ENCODE data around the gene TMEM120B.

Gene TMEM120B

DNA sequence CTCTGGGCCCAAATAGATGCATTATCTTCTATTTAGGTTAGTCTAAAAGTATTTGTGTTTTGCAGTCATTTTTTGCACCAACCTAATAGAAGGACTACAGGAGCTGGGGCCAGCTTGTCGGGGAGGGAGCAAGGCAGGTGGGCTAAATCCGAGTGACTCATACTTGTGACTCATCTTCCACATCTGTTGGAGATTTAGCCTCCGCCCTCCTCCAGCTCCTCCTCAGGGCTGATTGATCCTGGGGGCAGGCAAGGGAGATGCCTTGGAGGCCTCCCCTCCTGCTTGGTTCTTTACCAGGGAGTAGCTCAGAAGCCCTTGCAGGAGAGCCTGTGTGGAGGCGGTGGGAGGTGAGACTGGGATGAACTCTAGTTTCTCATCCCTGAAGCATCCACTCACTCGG lies 53.0 kb downstream of the TMEM120B start:
- no peak overlapping the region for H3K4me3 ChIP-seq (ENCODE audit: control insufficient read depth, low read depth, low read length)
- TF ChIP-seq, protein P1, sequence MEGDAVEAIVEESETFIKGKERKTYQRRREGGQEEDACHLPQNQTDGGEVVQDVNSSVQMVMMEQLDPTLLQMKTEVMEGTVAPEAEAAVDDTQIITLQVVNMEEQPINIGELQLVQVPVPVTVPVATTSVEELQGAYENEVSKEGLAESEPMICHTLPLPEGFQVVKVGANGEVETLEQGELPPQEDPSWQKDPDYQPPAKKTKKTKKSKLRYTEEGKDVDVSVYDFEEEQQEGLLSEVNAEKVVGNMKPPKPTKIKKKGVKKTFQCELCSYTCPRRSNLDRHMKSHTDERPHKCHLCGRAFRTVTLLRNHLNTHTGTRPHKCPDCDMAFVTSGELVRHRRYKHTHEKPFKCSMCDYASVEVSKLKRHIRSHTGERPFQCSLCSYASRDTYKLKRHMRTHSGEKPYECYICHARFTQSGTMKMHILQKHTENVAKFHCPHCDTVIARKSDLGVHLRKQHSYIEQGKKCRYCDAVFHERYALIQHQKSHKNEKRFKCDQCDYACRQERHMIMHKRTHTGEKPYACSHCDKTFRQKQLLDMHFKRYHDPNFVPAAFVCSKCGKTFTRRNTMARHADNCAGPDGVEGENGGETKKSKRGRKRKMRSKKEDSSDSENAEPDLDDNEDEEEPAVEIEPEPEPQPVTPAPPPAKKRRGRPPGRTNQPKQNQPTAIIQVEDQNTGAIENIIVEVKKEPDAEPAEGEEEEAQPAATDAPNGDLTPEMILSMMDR (conservative IDR thresholded peaks at IDR 0.05; ENCODE audit: control insufficient read depth, insufficient read depth, low read depth, low read length): no peak
- peak; percentile 97 for DNase-seq (ENCODE audit: low read depth)

- peak; percentile 68 for DNase-seq (ENCODE audit: low read depth)
- TF ChIP-seq, protein P1 (conservative IDR thresholded peaks at IDR 0.05; ENCODE audit: control insufficient read depth, insufficient read depth, low read depth, low read length): no peak
- H3K4me3 ChIP-seq (ENCODE audit: control insufficient read depth, low read depth, low read length): no peak overlapping the region
These were observed 53.9 kb downstream of the TMEM120B start for GRCh38 chr12:121766290-121767039.

GRCh38 chr12:121767525-121768016 lies 55.0 kb downstream of the TMEM120B start:
- TF ChIP-seq, protein P1 (conservative IDR thresholded peaks at IDR 0.05; ENCODE audit: control insufficient read depth, insufficient read depth, low read depth, low read length): no peak
- H3K4me3 ChIP-seq (ENCODE audit: control insufficient read depth, low read depth, low read length): no peak overlapping the region

DNA sequence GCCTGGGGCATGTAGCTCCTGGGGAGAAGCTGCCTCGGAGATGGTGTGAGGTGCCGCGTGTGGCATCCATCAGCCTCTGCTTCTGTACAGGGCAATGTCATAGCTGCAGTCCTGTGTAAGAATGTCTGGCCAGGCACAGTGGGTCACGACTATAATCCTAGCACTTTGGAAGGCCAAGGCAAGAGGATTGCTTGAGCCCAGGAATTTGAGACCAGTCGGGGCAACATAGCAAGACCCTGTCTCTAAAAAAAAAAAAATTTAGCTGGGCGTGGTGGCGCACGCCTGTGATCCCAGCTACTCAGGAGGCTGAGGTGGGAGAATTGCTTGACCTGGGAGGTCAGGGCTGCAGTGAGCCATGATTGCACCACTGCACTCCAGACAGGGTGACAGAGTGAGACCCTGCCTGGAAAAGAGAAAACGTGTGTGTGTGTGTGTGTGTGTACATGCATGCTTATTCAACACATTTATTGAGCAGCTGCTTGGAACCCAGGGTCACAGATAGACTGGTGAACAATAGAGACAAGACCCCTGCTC lies 56.8 kb downstream of the TMEM120B start:
- TF ChIP-seq, protein P1 (conservative IDR thresholded peaks at IDR 0.05; ENCODE audit: control insufficient read depth, insufficient read depth, low read depth, low read length): no peak
- no peak overlapping the region for H3K4me3 ChIP-seq (ENCODE audit: control insufficient read depth, low read depth, low read length)
- no peak for DNase-seq (ENCODE audit: low read depth)

More at GRCh38 chr12:121767525-121768016, 55.0 kb downstream of the TMEM120B start:
- peak; percentile 85 for DNase-seq (ENCODE audit: low read depth)

DNA sequence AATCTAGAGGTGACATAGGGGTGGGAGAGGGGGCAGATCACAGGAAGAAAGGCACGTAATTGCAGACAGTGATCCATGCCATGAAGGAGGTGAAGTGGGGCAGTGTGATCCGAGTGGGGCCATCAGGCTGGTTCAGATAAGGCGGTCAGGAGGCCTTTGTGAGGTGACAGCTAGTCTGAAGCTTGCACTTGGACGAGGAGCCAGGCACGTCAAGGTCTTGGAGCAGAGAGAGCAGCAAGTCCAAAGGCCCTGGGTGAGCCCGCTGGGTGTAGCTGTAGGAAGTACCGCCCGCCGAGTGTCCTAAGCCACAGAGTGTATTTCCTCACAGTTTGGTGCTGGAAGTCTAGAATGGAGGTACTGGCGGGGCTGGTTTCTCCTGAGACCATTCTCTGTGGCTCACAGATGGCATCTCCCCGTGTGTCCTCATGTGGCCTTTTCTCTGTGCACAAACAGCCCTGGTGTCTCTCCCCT lies 57.3 kb downstream of the TMEM120B start:
- H3K4me3 ChIP-seq (ENCODE audit: control insufficient read depth, low read depth, low read length): no peak overlapping the region
- no peak for DNase-seq (ENCODE audit: low read depth)
- TF ChIP-seq, protein P1 (conservative IDR thresholded peaks at IDR 0.05; ENCODE audit: control insufficient read depth, insufficient read depth, low read depth, low read length): no peak

DNA sequence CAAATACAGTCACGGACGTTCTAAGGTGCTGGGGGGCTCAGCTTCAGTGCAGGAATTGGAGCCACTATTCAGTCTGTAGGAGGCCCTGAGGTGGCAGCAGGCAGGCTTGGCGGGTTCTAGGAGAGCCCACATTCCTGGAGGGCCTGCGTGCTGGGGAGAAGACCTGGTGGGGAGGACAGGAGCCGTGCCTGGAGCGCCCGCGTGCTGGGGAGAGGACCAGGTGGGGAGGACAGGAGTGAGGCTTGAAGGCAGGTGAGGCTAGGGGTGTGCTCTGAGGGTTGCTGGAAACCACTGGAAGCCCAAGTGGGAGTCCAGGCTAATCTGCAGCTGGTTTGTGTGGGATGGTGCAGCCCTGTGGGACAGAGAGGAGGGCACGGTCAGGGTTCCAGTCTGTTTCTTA lies 57.8 kb downstream of the TMEM120B start:
- TF ChIP-seq, protein P1 (conservative IDR thresholded peaks at IDR 0.05; ENCODE audit: control insufficient read depth, insufficient read depth, low read depth, low read length): no peak
- no peak overlapping the region for H3K4me3 ChIP-seq (ENCODE audit: control insufficient read depth, low read depth, low read length)
- no peak for DNase-seq (ENCODE audit: low read depth)
